ENCODE measurements around the gene CACNA2D2.

- TF ChIP-seq, protein P1, sequence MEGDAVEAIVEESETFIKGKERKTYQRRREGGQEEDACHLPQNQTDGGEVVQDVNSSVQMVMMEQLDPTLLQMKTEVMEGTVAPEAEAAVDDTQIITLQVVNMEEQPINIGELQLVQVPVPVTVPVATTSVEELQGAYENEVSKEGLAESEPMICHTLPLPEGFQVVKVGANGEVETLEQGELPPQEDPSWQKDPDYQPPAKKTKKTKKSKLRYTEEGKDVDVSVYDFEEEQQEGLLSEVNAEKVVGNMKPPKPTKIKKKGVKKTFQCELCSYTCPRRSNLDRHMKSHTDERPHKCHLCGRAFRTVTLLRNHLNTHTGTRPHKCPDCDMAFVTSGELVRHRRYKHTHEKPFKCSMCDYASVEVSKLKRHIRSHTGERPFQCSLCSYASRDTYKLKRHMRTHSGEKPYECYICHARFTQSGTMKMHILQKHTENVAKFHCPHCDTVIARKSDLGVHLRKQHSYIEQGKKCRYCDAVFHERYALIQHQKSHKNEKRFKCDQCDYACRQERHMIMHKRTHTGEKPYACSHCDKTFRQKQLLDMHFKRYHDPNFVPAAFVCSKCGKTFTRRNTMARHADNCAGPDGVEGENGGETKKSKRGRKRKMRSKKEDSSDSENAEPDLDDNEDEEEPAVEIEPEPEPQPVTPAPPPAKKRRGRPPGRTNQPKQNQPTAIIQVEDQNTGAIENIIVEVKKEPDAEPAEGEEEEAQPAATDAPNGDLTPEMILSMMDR (IDR thresholded peaks at IDR 0.05), result no peak
- TF ChIP-seq POLR2A (IDR thresholded peaks at IDR 0.05), result no peak
Observed at GRCh38 chr3:50320853-50321335, 182.5 kb downstream of the CACNA2D2 start.

All from heart left ventricle (tissue), 13 donors.